H1 (cell line): Measurements from ENCODE around the gene GPER1. TPM values are rescaled to one million over a fixed set of nuclear protein-coding genes. Genes with fewer than 3 reads are reported as not detected.

Experiments used
- ASH2L ChIP-seq: fragments of 200-600, 300-600 bp; sonication (generic); IDR thresholded peaks from one replicate; pipeline ENCODE4 v1.7.1; 2017; ENCODE audit warnings: low read length
- BACH1 ChIP-seq: IDR thresholded peaks from 2 replicates; pipeline ENCODE4 v1.6.1; 2012; ENCODE audit warnings: low read length, improper control_type of control experiment
- CHD1 ChIP-seq: IDR thresholded peaks from 2 replicates; pipeline ENCODE4 v1.6.1; 2012; ENCODE audit warnings: low read depth, low read length, improper control_type of control experiment
- CTCF ChIP-seq, 3 experiments: IDR thresholded peaks; 1 replicate in 2 of 3; 2 replicates in 1 of 3; pipeline versions ENCODE4 v1.5.1 to v1.6.1; 2011; ENCODE audit warnings: low read length in 3 of 3, mild to moderate bottlenecking in 3 of 3, inconsistent platforms in 2 of 3, low read depth in 1 of 3, moderate library complexity in 1 of 3; ENCODE audit not compliant: insufficient read depth in 1 of 3; ENCODE audit errors: control extremely low read depth in 1 of 3
- EZH2 ChIP-seq: fragments of 200-600 bp; sonication (generic); IDR thresholded peaks from 2 replicates; pipeline ENCODE4 v1.7.1; 2012; ENCODE audit warnings: low read depth, mild to moderate bottlenecking, moderate library complexity, low read length, inconsistent platforms; ENCODE audit not compliant: severe bottlenecking
- FOSL1 ChIP-seq: IDR thresholded peaks from 2 replicates; pipeline ENCODE4 v1.6.1; 2011; ENCODE audit warnings: mild to moderate bottlenecking, low read depth, low read length, moderate library complexity; ENCODE audit not compliant: insufficient read depth
- KDM1A ChIP-seq: fragments of 200-600, 300-600 bp; sonication (generic); IDR thresholded peaks from 2 replicates; pipeline ENCODE4 v1.7.1; 2016; ENCODE audit warnings: mild to moderate bottlenecking, low read length, borderline replicate concordance
- MAX ChIP-seq: IDR thresholded peaks from 2 replicates; pipeline ENCODE4 v1.6.1; 2012; ENCODE audit warnings: inconsistent platforms
- NANOG ChIP-seq: IDR thresholded peaks from 2 replicates; pipeline ENCODE4 v1.6.1; 2011; ENCODE audit warnings: low read length, low read depth, mild to moderate bottlenecking, inconsistent platforms; ENCODE audit not compliant: insufficient read depth, poor library complexity, severe bottlenecking
- PHF8 ChIP-seq: fragments of 200-600 bp; sonication (generic); conservative IDR thresholded peaks from 2 replicates; pipeline ENCODE4 v1.7.1; 2012; ENCODE audit warnings: low read depth, mild to moderate bottlenecking, inconsistent platforms, low read length, moderate library complexity
- POLR2A ChIP-seq, 2 experiments: IDR thresholded peaks; 1 replicate in 1 of 2; 2 replicates in 1 of 2; pipeline ENCODE4 v1.6.1; 2011; ENCODE audit warnings: low read depth in 2 of 2, low read length in 2 of 2, mild to moderate bottlenecking in 2 of 2; ENCODE audit errors: control extremely low read depth in 1 of 2
- POLR2AphosphoS5 ChIP-seq: IDR thresholded peaks from 2 replicates; pipeline ENCODE4 v1.6.1; 2011; ENCODE audit warnings: low read depth, low read length
- RFX5 ChIP-seq: IDR thresholded peaks from 2 replicates; pipeline ENCODE4 v1.6.1; 2011; ENCODE audit warnings: low read depth, low read length, improper control_type of control experiment, borderline replicate concordance
- RNF2 ChIP-seq: fragments of 200-900, 300-1000 bp; sonication (generic); IDR thresholded peaks from 2 replicates; pipeline ENCODE4 v1.7.1; 2016; ENCODE audit warnings: borderline replicate concordance, low read depth, mild to moderate bottlenecking, antibody characterized with exemption, low read length; ENCODE audit not compliant: poor library complexity, severe bottlenecking; ENCODE audit errors: missing control alignments
- RXRA ChIP-seq: IDR thresholded peaks from 2 replicates; pipeline ENCODE4 v1.6.1; 2011; ENCODE audit warnings: low read depth, mild to moderate bottlenecking, low read length, moderate library complexity; ENCODE audit not compliant: insufficient read depth
- SAP30 ChIP-seq: fragments of 300-600 bp; sonication (generic); IDR thresholded peaks from 2 replicates; pipeline ENCODE4 v1.7.1; 2012; ENCODE audit warnings: low read length, moderate library complexity, mild to moderate bottlenecking, inconsistent platforms; ENCODE audit not compliant: insufficient read depth, insufficient replicate concordance
- SIN3A ChIP-seq, 2 experiments: IDR thresholded peaks in 1 of 2; conservative IDR thresholded peaks in 1 of 2; 2 replicates each; pipeline ENCODE4 v1.6.1; 2011 to 2012; ENCODE audit warnings: low read length in 2 of 2, improper control_type of control experiment in 1 of 2, low read depth in 1 of 2, mild to moderate bottlenecking in 1 of 2
- SIX5 ChIP-seq: IDR thresholded peaks from 2 replicates; pipeline ENCODE4 v1.6.1; 2011; ENCODE audit warnings: mild to moderate bottlenecking, low read depth, low read length
- SP4 ChIP-seq: IDR thresholded peaks from 2 replicates; pipeline ENCODE4 v1.6.1; 2012; ENCODE audit warnings: low read length, inconsistent platforms
- SRF ChIP-seq: IDR thresholded peaks from 2 replicates; pipeline ENCODE4 v1.6.1; 2011; ENCODE audit warnings: mild to moderate bottlenecking, low read depth, low read length, moderate library complexity
- TAF7 ChIP-seq: optimal IDR thresholded peaks from 2 replicates; pipeline ENCODE3; 2011; ENCODE audit warnings: low read depth, mild to moderate bottlenecking, inconsistent platforms, low read length, moderate library complexity, borderline replicate concordance
- TEAD4 ChIP-seq: IDR thresholded peaks from 2 replicates; pipeline ENCODE4 v1.6.1; 2012; ENCODE audit warnings: low read depth, low read length, inconsistent platforms, mixed read lengths
- YY1 ChIP-seq: IDR thresholded peaks from 2 replicates; pipeline ENCODE4 v1.6.1; 2011; ENCODE audit warnings: low read depth, mild to moderate bottlenecking, low read length
- polyA plus RNA-seq, 7 experiments: library from polyadenylated mRNA; depleted of rRNA in 3 of 7; stranded (reverse) in 5 of 7; unstranded in 2 of 7; fragments of >200 nt in 5 of 7; fragments of 200-250 nt in 2 of 7; gene quantifications; 1 replicate in 5 of 7; 2 replicates in 1 of 7; 4 replicates in 1 of 7; pipeline versions ENCODE4 v1.2.1 to v1.2.3, GENCODE V29; 2011 to 2013; ENCODE audit warnings: missing spikeins in 2 of 7, mixed read lengths in 2 of 7
- total RNA-seq: library from RNA; stranded (reverse); fragmentation: NEBNext Ultra II Directional; extraction: Animal tissue kit (Norgen Biotek cat#: 25700); gene quantifications from 2 replicates; pipeline ENCODE4 v1.2.1, GENCODE V29; 2021

The GPER1 gene
- total and polyA plus RNA-seq, 2 of the 8 experiments (the other 6 are each of a cell fraction or from before 2014, with no cell fraction given) = 0.24 to 0.47 TPM

GRCh38 chr7:1123715-1124114 lies 35.8 kb downstream of the GPER1 start (continued):
- TF ChIP-seq ASH2L = peak; percentile 24
- peak; percentile 46 for TF ChIP-seq TAF7
- no peak for TF ChIP-seq NANOG
- no peak for TF ChIP-seq BACH1
- no peak for TF ChIP-seq CHD1
- no peak for TF ChIP-seq KDM1A
- peak; percentile 71 to 79 (median 71) for TF ChIP-seq CTCF (IDR thresholded peaks at IDR 0.05; ENCODE audit: control extremely low read depth in 1 of 3, insufficient read depth in 1 of 3, low read depth in 1 of 3, low read length in 3 of 3)
- TF ChIP-seq POLR2AphosphoS5 = no peak
- 0 out of 2 replicates have a peak, but pooled peaks have one; percentile 55 for TF ChIP-seq YY1
- TF ChIP-seq TEAD4 = peak; percentile 76; the same call in 1 of the 2 replicates
- TF ChIP-seq EZH2 = no peak
- TF ChIP-seq MAX = peak; percentile 72
- TF ChIP-seq SAP30 = no peak
- no peak for TF ChIP-seq RFX5
- no peak for TF ChIP-seq FOSL1
- TF ChIP-seq POLR2A (IDR thresholded peaks at IDR 0.05; ENCODE audit: control extremely low read depth in 1 of 2, low read depth in 2 of 2, low read length in 2 of 2) = no peak
- no peak for TF ChIP-seq SRF
- no peak for TF ChIP-seq SP4
- no peak for TF ChIP-seq RNF2
- no peak for TF ChIP-seq SIX5
- TF ChIP-seq SIN3A (conservative IDR thresholded peaks at IDR 0.05 in 1 of 2, IDR thresholded peaks at IDR 0.05 in 1 of 2; ENCODE audit: low read depth in 1 of 2, low read length in 2 of 2) = 0 out of 4 replicates have a peak, but pooled peaks of 1 of the 2 experiments have one; percentile 23
- no peak for TF ChIP-seq PHF8
- TF ChIP-seq RXRA = no peak
